Loucy (cell line): ENCODE measurements around the gene SPRYD3.

Experiments
- EZH2phosphoT487 ChIP-seq: fragments of 200-600 bp; IDR thresholded peaks from 2 replicates; pipeline ENCODE4 v1.6.1; 2018; ENCODE audit warnings: antibody characterized with exemption, mild to moderate bottlenecking, moderate library complexity, borderline replicate concordance
- TF ChIP-seq, protein P1 (sequence below): fragments of 200-600 bp; sonication (generic); conservative IDR thresholded peaks from 2 replicates; pipeline ENCODE4 v1.5.1; 2014; ENCODE audit warnings: mild to moderate bottlenecking, antibody characterized with exemption, low read length

DNA sequence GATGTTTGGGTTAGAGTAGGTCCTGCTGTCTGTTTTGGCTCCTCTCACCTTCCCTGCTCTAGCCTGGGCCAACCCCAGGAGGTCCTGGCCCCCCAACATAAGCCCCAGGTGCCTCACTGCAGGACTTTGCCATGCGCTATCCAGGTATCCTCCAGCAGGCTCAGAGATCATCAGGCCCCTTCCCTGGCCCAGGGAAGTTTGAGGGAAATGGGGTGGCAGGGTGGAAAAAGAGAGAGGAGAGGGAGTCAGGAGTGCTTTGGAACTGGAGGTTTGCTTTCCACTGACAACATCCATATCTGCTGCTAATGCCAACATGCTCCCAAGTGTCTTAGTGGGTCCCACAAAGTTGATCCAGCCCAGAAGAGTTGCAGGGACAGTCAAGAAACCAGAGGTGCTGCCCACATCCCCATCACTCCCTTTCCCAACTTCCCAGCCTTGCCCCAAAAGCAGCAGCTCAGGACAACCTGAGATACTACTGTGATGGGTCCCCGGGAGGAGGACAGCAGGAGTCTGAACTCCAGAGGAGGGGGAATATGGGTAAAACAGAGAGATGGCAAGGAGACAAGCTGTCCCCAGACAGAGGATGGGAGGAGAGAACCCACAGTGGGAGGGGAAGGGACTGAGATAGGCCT, 28.6 kb downstream of the SPRYD3 start:
- TF ChIP-seq, protein P1, sequence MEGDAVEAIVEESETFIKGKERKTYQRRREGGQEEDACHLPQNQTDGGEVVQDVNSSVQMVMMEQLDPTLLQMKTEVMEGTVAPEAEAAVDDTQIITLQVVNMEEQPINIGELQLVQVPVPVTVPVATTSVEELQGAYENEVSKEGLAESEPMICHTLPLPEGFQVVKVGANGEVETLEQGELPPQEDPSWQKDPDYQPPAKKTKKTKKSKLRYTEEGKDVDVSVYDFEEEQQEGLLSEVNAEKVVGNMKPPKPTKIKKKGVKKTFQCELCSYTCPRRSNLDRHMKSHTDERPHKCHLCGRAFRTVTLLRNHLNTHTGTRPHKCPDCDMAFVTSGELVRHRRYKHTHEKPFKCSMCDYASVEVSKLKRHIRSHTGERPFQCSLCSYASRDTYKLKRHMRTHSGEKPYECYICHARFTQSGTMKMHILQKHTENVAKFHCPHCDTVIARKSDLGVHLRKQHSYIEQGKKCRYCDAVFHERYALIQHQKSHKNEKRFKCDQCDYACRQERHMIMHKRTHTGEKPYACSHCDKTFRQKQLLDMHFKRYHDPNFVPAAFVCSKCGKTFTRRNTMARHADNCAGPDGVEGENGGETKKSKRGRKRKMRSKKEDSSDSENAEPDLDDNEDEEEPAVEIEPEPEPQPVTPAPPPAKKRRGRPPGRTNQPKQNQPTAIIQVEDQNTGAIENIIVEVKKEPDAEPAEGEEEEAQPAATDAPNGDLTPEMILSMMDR = no peak
- TF ChIP-seq EZH2phosphoT487 = no peak
